Astrocyte (in vitro differentiated cells and primary cell): ENCODE data around the gene SERPINB1. TPM values are rescaled to one million over a fixed set of nuclear protein-coding genes. Genes with fewer than 3 reads are reported as not detected.
A peak's percentile ranks its signal among the peaks of the same experiment; 100 is the strongest.

ENCODE experiments used
- DNase-seq: peaks from one replicate; pipeline ENCODE4 v3.0.0-alpha.2; 2010; ENCODE audit warnings: low read depth
- FAIRE-seq: peaks from 2 replicates; lab custom pipeline; 2011; peaks lifted over from hg19 to GRCh38; lab: Jason Lieb, UNC
- H2AFZ ChIP-seq: 2 replicates; pipeline ENCODE4 v1.6.0; 2012; ENCODE audit warnings: low read depth, low read length, inconsistent platforms
- H3K27ac ChIP-seq: 2 replicates; pipeline ENCODE4 v1.5.1; 2011; ENCODE audit warnings: low read depth, low read length, inconsistent platforms
- H3K27me3 ChIP-seq: 2 replicates; pipeline ENCODE4 v1.6.0; 2011; ENCODE audit warnings: low read length, inconsistent platforms; ENCODE audit not compliant: insufficient read depth
- H3K36me3 ChIP-seq: 2 replicates; pipeline ENCODE4 v1.5.1; 2011; ENCODE audit warnings: low read length, inconsistent platforms; ENCODE audit not compliant: insufficient read depth
- H3K4me1 ChIP-seq: 2 replicates; pipeline ENCODE4 v1.5.1; 2011; ENCODE audit warnings: low read length, inconsistent platforms; ENCODE audit not compliant: insufficient read depth
- H3K4me2 ChIP-seq: 2 replicates; pipeline ENCODE4 v1.6.0; 2012; ENCODE audit warnings: low read length, inconsistent platforms
- H3K4me3 ChIP-seq: 2 replicates; pipeline ENCODE4 v1.5.1; 2011; ENCODE audit warnings: low read depth, mild to moderate bottlenecking, low read length, inconsistent platforms; ENCODE audit not compliant: insufficient read depth
- H3K79me2 ChIP-seq: 2 replicates; pipeline ENCODE4 v1.6.0; 2012; ENCODE audit warnings: mild to moderate bottlenecking, low read length, inconsistent platforms; ENCODE audit not compliant: insufficient read depth
- H3K9ac ChIP-seq: 2 replicates; pipeline ENCODE4 v1.6.0; 2012; ENCODE audit warnings: mild to moderate bottlenecking, low read length, inconsistent platforms
- H3K9me3 ChIP-seq: 2 replicates; pipeline ENCODE4 v1.5.1; 2012; ENCODE audit warnings: low read depth, mild to moderate bottlenecking, low read length, inconsistent platforms; ENCODE audit not compliant: insufficient read depth
- H4K20me1 ChIP-seq: 2 replicates; pipeline ENCODE4 v1.6.0; 2012; ENCODE audit warnings: low read length, inconsistent platforms; ENCODE audit not compliant: insufficient read depth
- H3K27ac Mint-ChIP-seq: one replicate; pipeline ENCODE4 v1.8.0; 2021; ENCODE audit warnings: mild to moderate bottlenecking, mixed read lengths; ENCODE audit not compliant: unreplicated experiment
- H3K27me3 Mint-ChIP-seq: one replicate; pipeline ENCODE4 v1.8.0; 2021; ENCODE audit warnings: low read depth, mixed read lengths; ENCODE audit not compliant: unreplicated experiment
- H3K36me3 Mint-ChIP-seq: one replicate; pipeline ENCODE4 v1.8.0; 2021; ENCODE audit warnings: low read depth, mixed read lengths; ENCODE audit not compliant: unreplicated experiment
- H3K4me1 Mint-ChIP-seq: one replicate; pipeline ENCODE4 v1.8.0; 2021; ENCODE audit warnings: low read depth, mixed read lengths; ENCODE audit not compliant: unreplicated experiment
- H3K4me3 Mint-ChIP-seq: one replicate; pipeline ENCODE4 v1.8.0; 2021; ENCODE audit warnings: mild to moderate bottlenecking, moderate library complexity, mixed read lengths; ENCODE audit not compliant: unreplicated experiment
- H3K9me3 Mint-ChIP-seq: one replicate; pipeline ENCODE4 v1.8.0; 2021; ENCODE audit warnings: mild to moderate bottlenecking, mixed read lengths; ENCODE audit not compliant: unreplicated experiment
- CTCF ChIP-seq: IDR thresholded peaks from 2 replicates; pipeline ENCODE4 v1.5.1; 2011; ENCODE audit warnings: low read depth, mild to moderate bottlenecking, inconsistent platforms, low read length, moderate library complexity; ENCODE audit not compliant: insufficient read depth
- EZH2 ChIP-seq: IDR thresholded peaks from 2 replicates; pipeline ENCODE4 v1.6.1; 2012; ENCODE audit warnings: mild to moderate bottlenecking, low read length, inconsistent platforms; ENCODE audit not compliant: insufficient read depth
- total RNA-seq: library from RNA; stranded (reverse); gene quantifications from 2 replicates; pipeline ENCODE4 v1.2.1, GENCODE V29; 2021

Gene SERPINB1
- total RNA-seq, 1 donor from 2014 or later, result 1.5 TPM

GRCh38 chr6:2839982-2840748, 1.5 kb downstream of the SERPINB1 start:
- DNase-seq, result no peak
- peaks cover 20% of the 10 kb centered on the region for H3K4me1 Mint-ChIP-seq
- H3K36me3 ChIP-seq, result no peaks in the 10 kb centered on the region
- no peaks in the 10 kb centered on the region for H4K20me1 ChIP-seq
- H3K27me3 ChIP-seq, result no peaks in the 10 kb centered on the region
- no peaks in the 10 kb centered on the region for H3K79me2 ChIP-seq
- peak overlapping the region; percentile 57 for H3K4me3 Mint-ChIP-seq
- H3K36me3 Mint-ChIP-seq, result peaks cover 5% of the 10 kb centered on the region
- no peaks in the 10 kb centered on the region for H3K27me3 Mint-ChIP-seq
- peak overlapping the region; percentile 53 for H3K27ac Mint-ChIP-seq
- no peak overlapping the region for H3K9ac ChIP-seq
- no peak for TF ChIP-seq CTCF
- TF ChIP-seq EZH2, result no peak
- no peaks in the 10 kb centered on the region for H3K9me3 ChIP-seq
- H3K9me3 Mint-ChIP-seq, result no peaks in the 10 kb centered on the region
- H3K27ac ChIP-seq, result no peak overlapping the region
- H3K4me1 ChIP-seq, result peaks cover 27% of the 10 kb centered on the region
- H3K4me3 ChIP-seq, result no peak overlapping the region
- H3K4me2 ChIP-seq, result peak overlapping the region; percentile 82
- H2AFZ ChIP-seq, result no peak overlapping the region
- FAIRE-seq, result no peak

DNA sequence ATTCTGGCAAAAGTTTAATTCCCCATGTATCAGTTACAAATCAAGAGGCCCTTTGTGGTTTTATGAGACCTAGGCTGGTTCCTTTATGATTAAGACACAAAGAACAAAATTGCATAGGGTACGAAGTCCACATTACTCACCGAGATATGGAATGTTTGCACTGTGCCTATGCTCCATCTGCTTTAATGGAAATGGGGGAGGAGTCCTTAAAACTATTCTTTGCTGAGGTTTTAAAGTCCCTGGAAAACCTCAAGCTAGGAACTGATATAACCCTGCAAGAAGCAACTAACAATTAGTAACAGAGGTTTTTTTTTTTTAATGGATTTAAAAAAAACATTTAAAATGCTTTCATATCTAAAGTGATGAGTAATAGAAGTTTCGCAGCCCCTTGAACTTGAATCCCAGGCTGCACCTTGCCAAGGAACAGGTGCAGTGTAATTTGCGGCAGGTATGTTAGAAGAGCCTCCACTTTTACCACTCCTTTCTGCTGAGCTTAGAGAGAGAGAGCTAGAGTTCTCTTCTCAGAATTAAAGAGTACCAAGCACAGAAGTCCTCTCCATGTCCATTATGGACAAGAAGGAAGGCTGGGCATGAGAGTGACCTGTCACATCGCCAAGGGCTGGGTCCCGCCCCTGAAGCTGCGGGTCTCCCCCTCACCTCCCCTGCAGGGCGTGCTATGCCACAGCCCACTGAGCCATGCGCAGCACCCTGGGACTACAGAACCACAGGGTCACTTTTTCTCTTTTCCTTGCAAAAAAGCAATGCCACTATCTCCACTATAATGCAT, 2.3 kb downstream of the SERPINB1 start:
- FAIRE-seq (no peak), DNase-seq (peak; percentile 76)
- H3K4me3 ChIP-seq, result no peak overlapping the region
- H3K27ac ChIP-seq, result no peak overlapping the region
- H3K9ac ChIP-seq, result no peak overlapping the region
- peaks cover 5% of the 10 kb centered on the region for H3K36me3 Mint-ChIP-seq
- peak overlapping the region; percentile 38 for H3K4me2 ChIP-seq
- no peak for TF ChIP-seq CTCF
- H3K27me3 Mint-ChIP-seq, result no peaks in the 10 kb centered on the region
- peaks cover 20% of the 10 kb centered on the region for H3K4me1 Mint-ChIP-seq
- H4K20me1 ChIP-seq, result no peaks in the 10 kb centered on the region
- no peak overlapping the region for H2AFZ ChIP-seq
- no peaks in the 10 kb centered on the region for H3K9me3 Mint-ChIP-seq
- peaks cover 27% of the 10 kb centered on the region for H3K4me1 ChIP-seq
- no peaks in the 10 kb centered on the region for H3K9me3 ChIP-seq
- peak overlapping the region; percentile 57 for H3K4me3 Mint-ChIP-seq
- H3K36me3 ChIP-seq, result no peaks in the 10 kb centered on the region
- no peak overlapping the region for H3K27ac Mint-ChIP-seq
- H3K79me2 ChIP-seq, result no peaks in the 10 kb centered on the region
- no peaks in the 10 kb centered on the region for H3K27me3 ChIP-seq
